H1 (cell line): ENCODE data around the gene OTOL1. TPM values are rescaled to one million over a fixed set of nuclear protein-coding genes. Genes with fewer than 3 reads are reported as not detected.

Experiments
- CTCF ChIA-PET: fragments of 300-600 bp; sonication (Branson Sonifier 250); formaldehyde crosslinking; loops from one replicate; lab custom pipeline; 2021; ENCODE audit not compliant: partially characterized antibody; lab: Charles Lee
- POLR2A ChIA-PET: fragments of 300-600 bp; sonication (Branson Sonifier 250); formaldehyde crosslinking; loops from one replicate; lab custom pipeline; 2021; ENCODE audit warnings: inconsistent platforms; ENCODE audit not compliant: partially characterized antibody; lab: Charles Lee
- DNase-seq, 2 experiments: peaks; one replicate each; pipeline versions ENCODE4 v3.0.0 to v3.0.0-alpha.2; 2010 to 2022; ENCODE audit warnings: low spot score in 2 of 2, low read depth in 1 of 2, mixed read lengths in 1 of 2
- FAIRE-seq: peaks from 2 replicates; lab custom pipeline; 2011; peaks lifted over from hg19 to GRCh38; lab: Jason Lieb, UNC
- H2AFZ ChIP-seq: 2 replicates; pipeline ENCODE4 v1.8.1; 2012; ENCODE audit warnings: low read length, inconsistent platforms
- H2AK5ac ChIP-seq: 2 replicates; pipeline ENCODE4 v1.6.1; 2013; ENCODE audit warnings: low read depth, low read length
- H2BK120ac ChIP-seq: replicated peaks from 2 replicates; pipeline ENCODE3; 2013; ENCODE audit warnings: low read depth, low read length, inconsistent platforms
- H2BK12ac ChIP-seq: 2 replicates; pipeline ENCODE4 v1.6.1; 2013; ENCODE audit warnings: low read depth, low read length
- H2BK15ac ChIP-seq: 2 replicates; pipeline ENCODE4 v1.6.1; 2013; ENCODE audit warnings: low read length
- H2BK20ac ChIP-seq: 2 replicates; pipeline ENCODE4 v1.6.1; 2013; ENCODE audit warnings: low read length
- H2BK5ac ChIP-seq: 2 replicates; pipeline ENCODE4 v1.6.1; 2013; ENCODE audit warnings: low read depth, low read length
- H3K14ac ChIP-seq: 2 replicates; pipeline ENCODE4 v1.6.1; 2013; ENCODE audit warnings: inconsistent platforms; ENCODE audit not compliant: insufficient read length
- H3K18ac ChIP-seq: 2 replicates; pipeline ENCODE4 v1.6.1; 2013; ENCODE audit warnings: low read length; ENCODE audit errors: extremely low read depth
- H3K23ac ChIP-seq: 2 replicates; pipeline ENCODE4 v1.6.1; 2013; ENCODE audit warnings: inconsistent platforms; ENCODE audit not compliant: insufficient read length
- H3K23me2 ChIP-seq: 2 replicates; pipeline ENCODE4 v1.6.1; 2013; ENCODE audit warnings: low read depth, low read length
- H3K27ac ChIP-seq: 2 replicates; pipeline ENCODE4 v1.6.1; 2011; ENCODE audit warnings: low read depth, low read length, inconsistent platforms
- H3K27me3 ChIP-seq, 4 experiments: replicated peaks in 1 of 4; 1 replicate in 1 of 4; 2 replicates in 3 of 4; pipeline versions ENCODE4 v1.6.1 to v1.8.1; 2011 to 2013; ENCODE audit warnings: low read length in 3 of 4, mild to moderate bottlenecking in 3 of 4, inconsistent platforms in 2 of 4, mixed read lengths in 2 of 4, moderate library complexity in 1 of 4; ENCODE audit not compliant: control insufficient read depth in 3 of 4, insufficient read depth in 3 of 4; ENCODE audit errors: extremely low read depth in 1 of 4
- H3K36me3 ChIP-seq, 4 experiments: 2 replicates each; pipeline versions ENCODE4 v1.6.1 to v1.8.1; 2011 to 2013; ENCODE audit warnings: mild to moderate bottlenecking in 4 of 4, low read length in 3 of 4, moderate library complexity in 2 of 4, control low read depth in 1 of 4, inconsistent platforms in 1 of 4; ENCODE audit not compliant: insufficient read depth in 4 of 4, control insufficient read depth in 2 of 4
- H3K4ac ChIP-seq: replicated peaks from 2 replicates; pipeline ENCODE3; 2013; ENCODE audit warnings: low read length, low read depth, mixed read lengths, inconsistent platforms; ENCODE audit not compliant: insufficient read length
- H3K4me1 ChIP-seq, 4 experiments: replicated peaks in 1 of 4; 1 replicate in 1 of 4; 2 replicates in 3 of 4; pipeline versions ENCODE4 v1.6.1 to v1.8.1; 2011 to 2013; ENCODE audit warnings: low read length in 3 of 4, inconsistent platforms in 2 of 4, mixed read lengths in 1 of 4; ENCODE audit not compliant: insufficient read depth in 4 of 4, control insufficient read depth in 3 of 4
- H3K4me2 ChIP-seq, 2 experiments: 2 replicates each; pipeline versions ENCODE4 v1.6.1 to v1.8.1; 2011 to 2013; ENCODE audit warnings: low read depth in 2 of 2, low read length in 2 of 2, control low read depth in 1 of 2, inconsistent platforms in 1 of 2, mild to moderate bottlenecking in 1 of 2; ENCODE audit not compliant: insufficient read depth in 1 of 2
- H3K4me3 ChIP-seq, 4 experiments: fragments of 200-600, 300-600 bp in 1 of 4; sonication (generic), shearing (Covaris generic), sonication (Bioruptor Twin) in 1 of 4; 2 replicates each; pipeline versions ENCODE4 v1.5.1 to v1.8.1; 2011 to 2016; ENCODE audit warnings: low read length in 4 of 4, low read depth in 3 of 4, control low read depth in 2 of 4, inconsistent platforms in 2 of 4, mild to moderate bottlenecking in 2 of 4, mixed read lengths in 1 of 4, moderate library complexity in 1 of 4; ENCODE audit not compliant: insufficient read depth in 2 of 4; ENCODE audit errors: extremely low read depth in 1 of 4
- H3K56ac ChIP-seq: replicated peaks from 2 replicates; pipeline ENCODE3; 2013; ENCODE audit warnings: low read depth, mild to moderate bottlenecking, mixed read lengths, low read length, inconsistent platforms; ENCODE audit not compliant: insufficient read length
- H3K79me1 ChIP-seq: 2 replicates; pipeline ENCODE4 v1.6.1; 2013; ENCODE audit warnings: low read depth, low read length, control low read depth
- H3K79me2 ChIP-seq, 2 experiments: 2 replicates each; pipeline versions ENCODE4 v1.6.1 to v1.8.1; 2012 to 2013; ENCODE audit warnings: low read length in 2 of 2, mild to moderate bottlenecking in 2 of 2, inconsistent platforms in 1 of 2; ENCODE audit not compliant: insufficient read depth in 2 of 2, control insufficient read depth in 1 of 2
- H3K9ac ChIP-seq, 4 experiments: replicated peaks in 1 of 4; 1 replicate in 1 of 4; 2 replicates in 3 of 4; pipeline versions ENCODE4 v1.6.1 to v1.8.1; 2011 to 2013; ENCODE audit warnings: low read depth in 3 of 4, low read length in 3 of 4, control low read depth in 2 of 4, mild to moderate bottlenecking in 2 of 4, moderate library complexity in 2 of 4, inconsistent platforms in 1 of 4; ENCODE audit errors: extremely low read depth in 1 of 4
- H3K9me3 ChIP-seq, 2 experiments: 2 replicates each; pipeline versions ENCODE4 v1.6.1 to v1.8.1; 2012 to 2013; ENCODE audit warnings: mild to moderate bottlenecking in 2 of 2, moderate library complexity in 2 of 2, control low read depth in 1 of 2, inconsistent platforms in 1 of 2, low read depth in 1 of 2, low read length in 1 of 2, mixed read lengths in 1 of 2; ENCODE audit not compliant: insufficient read depth in 2 of 2
- H4K20me1 ChIP-seq, 2 experiments: replicated peaks in 1 of 2; 2 replicates each; pipeline versions ENCODE3 to v1.8.1; 2011 to 2013; ENCODE audit warnings: inconsistent platforms in 2 of 2, low read length in 2 of 2, mild to moderate bottlenecking in 1 of 2; ENCODE audit not compliant: insufficient read depth in 2 of 2, control insufficient read depth in 1 of 2
- H4K5ac ChIP-seq: 2 replicates; pipeline ENCODE4 v1.6.1; 2013; ENCODE audit warnings: low read length, low read depth, mixed read lengths, inconsistent platforms; ENCODE audit not compliant: insufficient read length
- H4K8ac ChIP-seq: 2 replicates; pipeline ENCODE4 v1.8.0; 2013; ENCODE audit warnings: mild to moderate bottlenecking, moderate library complexity, low read length, inconsistent platforms; ENCODE audit not compliant: insufficient read depth; ENCODE audit errors: extremely low read depth
- H4K91ac ChIP-seq: replicated peaks from 2 replicates; pipeline ENCODE3; 2013; ENCODE audit warnings: low read length, mixed read lengths, inconsistent platforms; ENCODE audit not compliant: insufficient read length
- BACH1 ChIP-seq: IDR thresholded peaks from 2 replicates; pipeline ENCODE4 v1.6.1; 2012; ENCODE audit warnings: low read length, improper control_type of control experiment
- CBX8 ChIP-seq: fragments of 300-800, 300-1000 bp; sonication (generic); IDR thresholded peaks from 2 replicates; pipeline ENCODE4 v1.7.1; 2016; ENCODE audit warnings: low read depth, low read length, borderline replicate concordance
- HDAC6 ChIP-seq: IDR thresholded peaks from one replicate; pipeline ENCODE4 v1.7.1; 2012; ENCODE audit warnings: low read depth, mild to moderate bottlenecking, inconsistent platforms, low read length, moderate library complexity
- JUN ChIP-seq: IDR thresholded peaks from 2 replicates; pipeline ENCODE4 v1.6.1; 2011; ENCODE audit warnings: low read depth, mild to moderate bottlenecking, improper control_type of control experiment, low read length
- KDM1A ChIP-seq: fragments of 200-600, 300-600 bp; sonication (generic); IDR thresholded peaks from 2 replicates; pipeline ENCODE4 v1.7.1; 2016; ENCODE audit warnings: mild to moderate bottlenecking, low read length, borderline replicate concordance
- NANOG ChIP-seq: IDR thresholded peaks from 2 replicates; pipeline ENCODE4 v1.6.1; 2011; ENCODE audit warnings: low read length, low read depth, mild to moderate bottlenecking, inconsistent platforms; ENCODE audit not compliant: insufficient read depth, poor library complexity, severe bottlenecking
- NRF1 ChIP-seq: IDR thresholded peaks from 2 replicates; pipeline ENCODE4 v1.6.1; 2011; ENCODE audit warnings: mild to moderate bottlenecking, low read depth, low read length, improper control_type of control experiment
- POU5F1 ChIP-seq: IDR thresholded peaks from 2 replicates; pipeline ENCODE4 v1.6.1; 2011; ENCODE audit warnings: low read depth, mild to moderate bottlenecking, low read length, moderate library complexity
- RAD21 ChIP-seq, 2 experiments: IDR thresholded peaks in 1 of 2; conservative IDR thresholded peaks in 1 of 2; 2 replicates each; pipeline ENCODE4 v1.6.1; 2011; ENCODE audit warnings: low read depth in 2 of 2, low read length in 2 of 2, improper control_type of control experiment in 1 of 2, inconsistent platforms in 1 of 2, mild to moderate bottlenecking in 1 of 2, moderate library complexity in 1 of 2
- RNF2 ChIP-seq: fragments of 200-900, 300-1000 bp; sonication (generic); IDR thresholded peaks from 2 replicates; pipeline ENCODE4 v1.7.1; 2016; ENCODE audit warnings: borderline replicate concordance, low read depth, mild to moderate bottlenecking, antibody characterized with exemption, low read length; ENCODE audit not compliant: poor library complexity, severe bottlenecking; ENCODE audit errors: missing control alignments
- SAP30 ChIP-seq: fragments of 300-600 bp; sonication (generic); IDR thresholded peaks from 2 replicates; pipeline ENCODE4 v1.7.1; 2012; ENCODE audit warnings: low read length, moderate library complexity, mild to moderate bottlenecking, inconsistent platforms; ENCODE audit not compliant: insufficient read depth, insufficient replicate concordance
- SIN3A ChIP-seq, 2 experiments: IDR thresholded peaks in 1 of 2; conservative IDR thresholded peaks in 1 of 2; 2 replicates each; pipeline ENCODE4 v1.6.1; 2011 to 2012; ENCODE audit warnings: low read length in 2 of 2, improper control_type of control experiment in 1 of 2, low read depth in 1 of 2, mild to moderate bottlenecking in 1 of 2
- SP1 ChIP-seq: IDR thresholded peaks from 2 replicates; pipeline ENCODE4 v1.6.1; 2011; ENCODE audit warnings: low read depth, low read length
- YY1 ChIP-seq: IDR thresholded peaks from 2 replicates; pipeline ENCODE4 v1.6.1; 2011; ENCODE audit warnings: low read depth, mild to moderate bottlenecking, low read length
- polyA plus RNA-seq, 7 experiments: library from polyadenylated mRNA; depleted of rRNA in 3 of 7; stranded (reverse) in 5 of 7; unstranded in 2 of 7; fragments of >200 nt in 5 of 7; fragments of 200-250 nt in 2 of 7; gene quantifications; 1 replicate in 5 of 7; 2 replicates in 1 of 7; 4 replicates in 1 of 7; pipeline versions ENCODE4 v1.2.1 to v1.2.3, GENCODE V29; 2011 to 2013; ENCODE audit warnings: missing spikeins in 2 of 7, mixed read lengths in 2 of 7
- total RNA-seq: library from RNA; stranded (reverse); fragmentation: NEBNext Ultra II Directional; extraction: Animal tissue kit (Norgen Biotek cat#: 25700); gene quantifications from 2 replicates; pipeline ENCODE4 v1.2.1, GENCODE V29; 2021

Gene OTOL1
- total and polyA plus RNA-seq, 2 of the 8 experiments (the other 6 are each of a cell fraction or from before 2014, with no cell fraction given): not detected

DNA sequence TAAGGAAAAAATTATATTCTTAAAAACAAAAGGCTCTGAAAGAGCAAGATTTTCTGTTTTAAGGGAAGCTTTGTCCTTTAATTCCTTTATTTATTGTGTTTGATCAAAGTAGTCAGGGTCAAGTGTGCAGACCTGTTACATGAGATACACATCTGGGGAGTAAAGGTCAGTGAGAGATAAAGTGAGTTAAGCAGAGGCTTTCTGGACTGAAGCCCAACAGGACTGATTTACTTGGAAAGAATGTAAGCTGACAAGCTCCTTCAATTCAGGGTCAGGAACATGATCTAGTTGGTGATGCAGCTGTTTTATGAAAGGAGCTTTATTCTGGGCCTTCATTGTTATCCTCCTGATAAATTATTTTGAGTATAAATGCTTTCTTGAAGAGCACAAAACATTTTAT is 20.7 kb upstream of the OTOL1 start:
- no peak overlapping the region for H3K23ac ChIP-seq
- H3K4me3 ChIP-seq: no peak overlapping the region
- no peak overlapping the region for H2BK120ac ChIP-seq
- no peak overlapping the region for H3K9ac ChIP-seq
- H2BK5ac ChIP-seq: no peak overlapping the region
- no peaks in the 10 kb centered on the region for H3K23me2 ChIP-seq
- CTCF ChIA-PET: interaction anchor here (1.0 kb wide), 2 partner anchors 9 to 18 kb away, joined by 3 to 4 read pairs; no protein-coding TSS in a partner anchor
- H3K18ac ChIP-seq: no peak overlapping the region
- H2AFZ ChIP-seq: no peak overlapping the region
- DNase-seq (no peak), FAIRE-seq (no peak)
- no peak overlapping the region for H4K5ac ChIP-seq
- no peaks in the 10 kb centered on the region for H3K79me2 ChIP-seq
- no peaks in the 10 kb centered on the region for H3K9me3 ChIP-seq
- no peak overlapping the region for H3K14ac ChIP-seq
- no peak overlapping the region for H2BK15ac ChIP-seq
- POLR2A ChIA-PET: interaction anchor here (0.8 kb wide), 1 partner anchor 16 kb away, joined by 3 read pairs; no protein-coding TSS in a partner anchor
- H2BK12ac ChIP-seq: no peak overlapping the region
- no peaks in the 10 kb centered on the region for H3K4me1 ChIP-seq
- no peak overlapping the region for H3K4ac ChIP-seq
- no peaks in the 10 kb centered on the region for H3K27me3 ChIP-seq
- no peak overlapping the region for H3K27ac ChIP-seq
- H3K79me1 ChIP-seq: no peaks in the 10 kb centered on the region
- H2BK20ac ChIP-seq: no peak overlapping the region
- no peak overlapping the region for H4K8ac ChIP-seq
- no peak overlapping the region for H3K4me2 ChIP-seq
- no peak overlapping the region for H2AK5ac ChIP-seq
- no peak overlapping the region for H4K91ac ChIP-seq
- H3K36me3 ChIP-seq: no peaks in the 10 kb centered on the region
- no peaks in the 10 kb centered on the region for H4K20me1 ChIP-seq
- no peak overlapping the region for H3K56ac ChIP-seq
- no peak for TF ChIP-seq KDM1A
- TF ChIP-seq NANOG: no peak
- no peak for TF ChIP-seq SP1
- no peak for TF ChIP-seq CBX8
- TF ChIP-seq RNF2: no peak
- no peak for TF ChIP-seq POU5F1
- TF ChIP-seq JUN: no peak
- no peak for TF ChIP-seq YY1
- TF ChIP-seq SAP30: no peak
- no peak for TF ChIP-seq SIN3A (conservative IDR thresholded peaks at IDR 0.05 in 1 of 2, IDR thresholded peaks at IDR 0.05 in 1 of 2; ENCODE audit: low read depth in 1 of 2, low read length in 2 of 2)
- no peak for TF ChIP-seq HDAC6
- no peak for TF ChIP-seq BACH1
- no peak for TF ChIP-seq RAD21 (IDR thresholded peaks at IDR 0.05 in 1 of 2, conservative IDR thresholded peaks at IDR 0.05 in 1 of 2; ENCODE audit: low read depth in 2 of 2, low read length in 2 of 2)
- TF ChIP-seq NRF1: no peak
